HepG2 (cell line): ENCODE measurements around the gene IPCEF1.

Experiments
- MLXIP ChIP-seq: sonication (generic); formaldehyde crosslinking; IDR thresholded peaks from 2 replicates; pipeline ENCODE4 v1.9.0; 2021; ENCODE audit warnings: missing genetic modification reagents, borderline replicate concordance
- MTA3 ChIP-seq: sonication (generic); formaldehyde crosslinking; IDR thresholded peaks from 2 replicates; pipeline ENCODE4 v1.4.0; 2020; ENCODE audit warnings: missing genetic modification reagents
- POLR2AphosphoS2 ChIP-seq: IDR thresholded peaks from 2 replicates; pipeline ENCODE4 v1.6.1; 2011; ENCODE audit warnings: low read depth, low read length, improper control_type of control experiment
- RFX5 ChIP-seq: IDR thresholded peaks from 2 replicates; pipeline ENCODE4 v1.6.1; 2011; ENCODE audit warnings: low read depth, low read length, improper control_type of control experiment
- SMYD3 ChIP-seq: sonication (generic); formaldehyde crosslinking; IDR thresholded peaks from 2 replicates; pipeline ENCODE4 v1.8.1; 2023; ENCODE audit warnings: mild to moderate bottlenecking, missing genetic modification reagents
- TARDBP ChIP-seq: sonication (generic); formaldehyde crosslinking; IDR thresholded peaks from 2 replicates; pipeline ENCODE4 v1.8.0; 2022; ENCODE audit warnings: mild to moderate bottlenecking, missing genetic modification reagents
- ZNF143 ChIP-seq: sonication (generic); formaldehyde crosslinking; IDR thresholded peaks from 2 replicates; pipeline ENCODE4 v1.4.0; 2020; ENCODE audit warnings: missing genetic modification reagents
- ZNF280D ChIP-seq: sonication (generic); formaldehyde crosslinking; IDR thresholded peaks from 2 replicates; pipeline ENCODE4 v1.5.1; 2020; ENCODE audit warnings: mild to moderate bottlenecking, missing genetic modification reagents
- ZNF317 ChIP-seq: sonication (generic); formaldehyde crosslinking; IDR thresholded peaks from 2 replicates; pipeline ENCODE4 v1.5.0; 2020; ENCODE audit warnings: mild to moderate bottlenecking, missing genetic modification reagents
- ZNF414 ChIP-seq: sonication (generic); formaldehyde crosslinking; IDR thresholded peaks from 2 replicates; pipeline ENCODE4 v1.5.0; 2020; ENCODE audit warnings: missing genetic modification reagents
- ZNF556 ChIP-seq: sonication (generic); formaldehyde crosslinking; IDR thresholded peaks from 2 replicates; pipeline ENCODE4 v1.4.0; 2020; ENCODE audit warnings: mild to moderate bottlenecking, missing genetic modification reagents, borderline replicate concordance
- ZNF879 ChIP-seq: sonication (generic); formaldehyde crosslinking; IDR thresholded peaks from 2 replicates; pipeline ENCODE4 v1.8.1; 2023; ENCODE audit warnings: missing genetic modification reagents

GRCh38 chr6:154249499-154250298, 106.9 kb downstream of the IPCEF1 start:
- TF ChIP-seq ZNF280D (CRISPR knock-in tag) (no peak), ZNF556 (no peak), MTA3 (CRISPR knock-in tag) (no peak), TARDBP (no peak), RFX5 (no peak), POLR2AphosphoS2 (no peak), ZNF879 (CRISPR knock-in tag) (no peak), ZNF317 (CRISPR knock-in tag) (no peak), ZNF414 (CRISPR knock-in tag) (no peak), ZNF143 (CRISPR knock-in tag) (no peak), MLXIP (CRISPR knock-in tag) (no peak), SMYD3 (CRISPR knock-in tag) (no peak)
